Suprapubic skin (tissue), 4 donors: ENCODE data around the gene RBMS1.

Experiments used
- EP300 ChIP-seq: sonication (generic); formaldehyde crosslinking; IDR thresholded peaks from one replicate; pipeline ENCODE4 v1.6.1; 2017; ENCODE audit warnings: antibody characterized with exemption
- POLR2A ChIP-seq, 2 donors: fragments of 450-650 bp; IDR thresholded peaks; one replicate each; pipeline ENCODE4 v1.6.1; 2017; ENCODE audit warnings: antibody characterized with exemption in 2 of 2, mild to moderate bottlenecking in 2 of 2, moderate library complexity in 2 of 2
- POLR2AphosphoS5 ChIP-seq, 3 donors: sonication (generic); formaldehyde crosslinking; IDR thresholded peaks; one replicate each; pipeline ENCODE4 v1.6.1; 2017; ENCODE audit warnings: antibody characterized with exemption in 3 of 3
- TF ChIP-seq, protein P1 (sequence below), 2 donors: fragments of 200-600 bp in 1 of 2; fragments of 450-650 bp in 1 of 2; sonication (generic) in 1 of 2; IDR thresholded peaks; one replicate each; pipeline ENCODE4 v1.5.1; 2016 to 2019; ENCODE audit warnings: antibody characterized with exemption in 2 of 2, mild to moderate bottlenecking in 1 of 2, moderate library complexity in 1 of 2

DNA sequence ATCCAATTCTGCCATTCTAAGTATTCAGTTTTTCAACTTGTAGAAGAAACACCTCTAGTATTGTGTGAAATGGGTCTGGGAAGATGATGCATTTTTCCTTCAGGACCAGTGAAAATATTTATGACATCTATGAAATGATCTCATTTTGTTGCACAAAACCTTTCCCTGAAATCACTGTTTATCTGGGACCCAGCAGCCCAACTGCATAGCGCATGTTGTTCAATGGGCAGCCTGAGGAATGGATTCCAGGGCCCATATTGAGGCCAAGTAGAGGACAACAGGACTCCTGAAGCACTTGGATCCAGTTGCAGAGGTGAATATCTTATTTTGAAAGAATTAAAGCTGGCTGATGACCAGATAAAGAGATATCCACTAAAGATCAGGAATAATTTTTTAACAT is 7.3 kb downstream of the RBMS1 start:
- no peak for TF ChIP-seq EP300
- TF ChIP-seq, protein P1, sequence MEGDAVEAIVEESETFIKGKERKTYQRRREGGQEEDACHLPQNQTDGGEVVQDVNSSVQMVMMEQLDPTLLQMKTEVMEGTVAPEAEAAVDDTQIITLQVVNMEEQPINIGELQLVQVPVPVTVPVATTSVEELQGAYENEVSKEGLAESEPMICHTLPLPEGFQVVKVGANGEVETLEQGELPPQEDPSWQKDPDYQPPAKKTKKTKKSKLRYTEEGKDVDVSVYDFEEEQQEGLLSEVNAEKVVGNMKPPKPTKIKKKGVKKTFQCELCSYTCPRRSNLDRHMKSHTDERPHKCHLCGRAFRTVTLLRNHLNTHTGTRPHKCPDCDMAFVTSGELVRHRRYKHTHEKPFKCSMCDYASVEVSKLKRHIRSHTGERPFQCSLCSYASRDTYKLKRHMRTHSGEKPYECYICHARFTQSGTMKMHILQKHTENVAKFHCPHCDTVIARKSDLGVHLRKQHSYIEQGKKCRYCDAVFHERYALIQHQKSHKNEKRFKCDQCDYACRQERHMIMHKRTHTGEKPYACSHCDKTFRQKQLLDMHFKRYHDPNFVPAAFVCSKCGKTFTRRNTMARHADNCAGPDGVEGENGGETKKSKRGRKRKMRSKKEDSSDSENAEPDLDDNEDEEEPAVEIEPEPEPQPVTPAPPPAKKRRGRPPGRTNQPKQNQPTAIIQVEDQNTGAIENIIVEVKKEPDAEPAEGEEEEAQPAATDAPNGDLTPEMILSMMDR (IDR thresholded peaks at IDR 0.05) = no peak
- TF ChIP-seq POLR2A (IDR thresholded peaks at IDR 0.05) = no peak
- no peak for TF ChIP-seq POLR2AphosphoS5 (IDR thresholded peaks at IDR 0.05)
